DOHH2 (cell line): Measurements from ENCODE around the gene CHRM5.
A peak's percentile ranks its signal among the peaks of the same experiment; 100 is the strongest.
"Not testable (repeated sequence)": the region's sequence is repeated elsewhere in the genome, so short reads cannot be mapped to it uniquely, and the experiment has no call there.

Experiments
- H3F3A ChIP-seq: fragments of 200-600 bp; sonication (generic), shearing (Covaris generic); 2 replicates; pipeline ENCODE4 v1.6.0; 2016; ENCODE audit warnings: antibody characterized with exemption, mild to moderate bottlenecking; ENCODE audit not compliant: control insufficient read depth, insufficient read depth
- H3K27ac ChIP-seq: fragments of 200-600 bp; sonication (generic); 2 replicates; pipeline ENCODE4 v1.5.1; 2014; ENCODE audit warnings: low read depth, mild to moderate bottlenecking, low read length, moderate library complexity
- H3K27me3 ChIP-seq: fragments of 200-600 bp; sonication (generic); 2 replicates; pipeline ENCODE4 v1.6.1; 2014; ENCODE audit warnings: mild to moderate bottlenecking, low read length, mixed read lengths; ENCODE audit not compliant: control insufficient read depth
- H3K36me3 ChIP-seq: fragments of 200-600 bp; sonication (generic); 2 replicates; pipeline ENCODE4 v1.6.1; 2014; ENCODE audit warnings: mild to moderate bottlenecking, low read length, moderate library complexity, mixed read lengths; ENCODE audit not compliant: control insufficient read depth
- H3K4me1 ChIP-seq: fragments of 200-600 bp; sonication (generic); 2 replicates; pipeline ENCODE4 v1.6.1; 2014; ENCODE audit warnings: mild to moderate bottlenecking, low read length, mixed read lengths; ENCODE audit not compliant: control insufficient read depth
- H3K4me2 ChIP-seq: fragments of 200-600 bp; sonication (generic); 2 replicates; pipeline ENCODE4 v1.6.0; 2014; ENCODE audit warnings: mild to moderate bottlenecking, low read length, moderate library complexity
- H3K4me3 ChIP-seq: fragments of 200-600 bp; sonication (generic); 2 replicates; pipeline ENCODE4 v1.5.1; 2014; ENCODE audit warnings: mild to moderate bottlenecking, low read length, mixed read lengths
- H3K79me2 ChIP-seq: fragments of 200-600 bp; sonication (generic); 2 replicates; pipeline ENCODE4 v1.6.1; 2014; ENCODE audit warnings: mild to moderate bottlenecking, low read length, mixed read lengths; ENCODE audit not compliant: control insufficient read depth
- H3K9me2 ChIP-seq: fragments of 200-600 bp; sonication (generic); replicated peaks from 2 replicates; pipeline ENCODE4 v1.6.1; 2014; ENCODE audit warnings: mild to moderate bottlenecking, low read length, mixed read lengths; ENCODE audit not compliant: control insufficient read depth
- H3K9me3 ChIP-seq: fragments of 200-600 bp; sonication (generic); 2 replicates; pipeline ENCODE4 v1.6.1; 2014; ENCODE audit warnings: antibody characterized with exemption, low read length, mixed read lengths; ENCODE audit not compliant: control insufficient read depth, insufficient read depth
- H4K20me1 ChIP-seq: fragments of 200-600 bp; sonication (generic); 2 replicates; pipeline ENCODE4 v1.6.0; 2014; ENCODE audit warnings: low read depth, mild to moderate bottlenecking, antibody characterized with exemption, low read length, moderate library complexity; ENCODE audit not compliant: control insufficient read depth, insufficient read depth
- EZH2phosphoT487 ChIP-seq: fragments of 200-600 bp; sonication (generic); IDR thresholded peaks from 2 replicates; pipeline ENCODE4 v1.6.1; 2017; ENCODE audit warnings: borderline replicate concordance, mild to moderate bottlenecking, antibody characterized with exemption, low read length, moderate library complexity, mixed read lengths
- TF ChIP-seq, protein P1 (sequence below): fragments of 200-600 bp; sonication (generic); IDR thresholded peaks from one replicate; pipeline ENCODE4 v1.5.1; 2014; ENCODE audit warnings: antibody characterized with exemption, mild to moderate bottlenecking, low read depth, low read length; ENCODE audit not compliant: poor library complexity, severe bottlenecking

CHRM5 gene

DNA sequence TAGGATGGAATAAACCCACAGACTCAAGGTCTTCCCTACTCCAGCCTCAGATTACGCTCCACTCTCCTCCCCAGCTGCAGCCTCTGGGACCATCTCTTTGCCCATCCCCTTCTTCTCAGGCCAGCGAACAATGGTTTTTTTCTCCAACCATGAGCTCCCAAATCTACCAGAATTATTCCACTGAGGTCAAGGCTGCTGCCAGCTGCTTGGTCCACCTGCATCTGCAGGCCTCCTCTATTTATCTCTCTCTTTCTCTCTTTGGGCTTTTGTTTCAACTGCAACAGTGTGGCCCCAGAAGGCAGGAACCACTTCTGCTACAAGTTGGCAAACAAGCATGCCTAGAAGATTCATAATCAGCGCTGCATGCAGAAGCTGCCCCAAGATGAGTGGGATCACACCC is 19.1 kb downstream of the CHRM5 start:
- Histone ChIP-seq H3K4me1 (no peaks in the 10 kb centered on the region), H3K4me3 (no peak overlapping the region), H3F3A (no peaks in the 10 kb centered on the region), H3K4me2 (no peak overlapping the region), H3K9me2 (no peaks in the 10 kb centered on the region), H3K36me3 (no peaks in the 10 kb centered on the region), H4K20me1 (no peaks in the 10 kb centered on the region), H3K79me2 (no peaks in the 10 kb centered on the region), H3K9me3 (no peaks in the 10 kb centered on the region), H3K27ac (no peak overlapping the region), H3K27me3 (no peaks in the 10 kb centered on the region)
- no peak for TF ChIP-seq EZH2phosphoT487

DNA sequence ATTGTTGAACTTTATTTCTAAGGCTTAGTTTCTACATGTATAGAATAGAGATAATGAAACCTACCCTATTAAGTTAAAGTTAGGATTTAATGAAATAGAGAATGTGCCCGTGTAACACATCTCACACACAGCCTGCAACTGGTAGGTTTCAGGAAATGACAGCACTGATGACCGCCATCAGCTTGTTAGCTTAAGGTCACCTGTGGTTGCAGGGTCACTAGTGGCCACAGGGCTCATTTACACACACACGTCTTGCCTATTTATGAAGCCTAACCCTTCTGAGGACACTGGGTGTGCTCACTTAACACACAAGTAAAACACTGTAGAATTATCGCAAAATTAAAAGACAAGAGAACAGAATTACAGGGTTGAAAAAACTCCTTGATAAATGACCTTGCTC is 20.1 kb downstream of the CHRM5 start:
- Histone ChIP-seq H3K9me2 (no peaks in the 10 kb centered on the region), H3K4me2 (no peak overlapping the region)
- TF ChIP-seq EZH2phosphoT487: no peak
- TF ChIP-seq, protein P1, sequence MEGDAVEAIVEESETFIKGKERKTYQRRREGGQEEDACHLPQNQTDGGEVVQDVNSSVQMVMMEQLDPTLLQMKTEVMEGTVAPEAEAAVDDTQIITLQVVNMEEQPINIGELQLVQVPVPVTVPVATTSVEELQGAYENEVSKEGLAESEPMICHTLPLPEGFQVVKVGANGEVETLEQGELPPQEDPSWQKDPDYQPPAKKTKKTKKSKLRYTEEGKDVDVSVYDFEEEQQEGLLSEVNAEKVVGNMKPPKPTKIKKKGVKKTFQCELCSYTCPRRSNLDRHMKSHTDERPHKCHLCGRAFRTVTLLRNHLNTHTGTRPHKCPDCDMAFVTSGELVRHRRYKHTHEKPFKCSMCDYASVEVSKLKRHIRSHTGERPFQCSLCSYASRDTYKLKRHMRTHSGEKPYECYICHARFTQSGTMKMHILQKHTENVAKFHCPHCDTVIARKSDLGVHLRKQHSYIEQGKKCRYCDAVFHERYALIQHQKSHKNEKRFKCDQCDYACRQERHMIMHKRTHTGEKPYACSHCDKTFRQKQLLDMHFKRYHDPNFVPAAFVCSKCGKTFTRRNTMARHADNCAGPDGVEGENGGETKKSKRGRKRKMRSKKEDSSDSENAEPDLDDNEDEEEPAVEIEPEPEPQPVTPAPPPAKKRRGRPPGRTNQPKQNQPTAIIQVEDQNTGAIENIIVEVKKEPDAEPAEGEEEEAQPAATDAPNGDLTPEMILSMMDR: no peak

DNA sequence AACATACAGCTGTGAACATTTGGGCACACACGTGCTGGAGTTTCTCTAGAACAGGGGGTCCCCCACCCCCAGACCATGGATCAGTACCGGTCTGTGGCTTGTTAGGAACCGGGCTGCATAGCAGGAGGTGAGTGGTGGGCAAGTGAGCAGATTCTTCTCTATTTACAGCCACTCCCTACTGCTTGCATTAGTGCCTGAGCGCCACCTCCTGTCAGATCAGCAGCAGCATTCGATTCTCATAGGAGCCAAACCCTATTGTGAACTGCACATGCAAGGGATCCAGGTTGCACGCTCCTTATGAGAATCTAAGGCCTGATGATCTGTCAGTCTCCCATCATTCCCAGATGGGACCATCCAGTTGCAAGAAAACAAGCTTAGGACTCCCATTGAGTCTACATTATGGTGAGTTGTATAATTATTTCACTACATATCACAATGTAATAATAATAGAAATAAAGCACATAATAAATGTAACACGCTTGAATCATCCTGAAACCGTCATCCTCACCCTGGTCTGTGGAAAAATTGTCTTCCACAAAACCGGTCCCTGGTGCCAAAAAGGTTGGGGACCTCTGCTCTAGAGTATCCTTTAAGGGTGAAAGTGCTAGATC is 25.8 kb downstream of the CHRM5 start:
- no peak overlapping the region for H3K4me3 ChIP-seq
- TF ChIP-seq EZH2phosphoT487: no peak
- TF ChIP-seq, protein P1: peak; percentile 64

More for the DNA sequence above, 20.1 kb downstream of the CHRM5 start:
- H3K36me3 ChIP-seq: no peaks in the 10 kb centered on the region
- no peaks in the 10 kb centered on the region for H3K9me3 ChIP-seq
- H4K20me1 ChIP-seq: no peaks in the 10 kb centered on the region
- no peak overlapping the region for H3K4me3 ChIP-seq
- H3K79me2 ChIP-seq: no peaks in the 10 kb centered on the region
- H3F3A ChIP-seq: no peaks in the 10 kb centered on the region
- no peaks in the 10 kb centered on the region for H3K4me1 ChIP-seq
- H3K27ac ChIP-seq: no peak overlapping the region
- no peaks in the 10 kb centered on the region for H3K27me3 ChIP-seq

DNA sequence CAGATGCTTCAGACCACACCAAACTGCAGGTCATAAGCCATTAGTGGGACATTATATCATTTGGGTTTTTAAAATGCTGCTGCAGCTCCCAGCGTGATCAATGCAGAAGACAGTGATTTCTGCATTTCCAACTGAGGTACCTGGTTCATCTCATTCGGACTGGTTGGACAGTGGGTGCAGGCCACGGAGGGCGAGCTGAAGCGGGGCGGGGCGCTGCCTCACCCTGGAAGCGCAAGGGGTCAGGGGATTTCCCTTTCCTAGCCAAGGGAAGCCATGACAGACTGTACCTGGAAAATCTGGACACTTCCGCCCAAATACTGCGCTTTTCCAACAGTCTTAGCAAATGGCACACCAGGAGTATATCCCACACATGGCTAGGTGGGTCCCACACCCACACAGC is 27.4 kb downstream of the CHRM5 start:
- not testable (repeated sequence) for H3K27me3 ChIP-seq, H3K27ac ChIP-seq, H3K4me3 ChIP-seq, H3K36me3 ChIP-seq, H3K9me2 ChIP-seq, H4K20me1 ChIP-seq, H3K79me2 ChIP-seq, H3K4me1 ChIP-seq, H3K4me2 ChIP-seq, H3F3A ChIP-seq, H3K9me3 ChIP-seq

More for the DNA sequence above, 25.8 kb downstream of the CHRM5 start:
- Histone ChIP-seq H3K27me3 (no peaks in the 10 kb centered on the region), H3K9me3 (no peaks in the 10 kb centered on the region), H3K36me3 (no peaks in the 10 kb centered on the region), H3K27ac (no peak overlapping the region), H3K79me2 (no peaks in the 10 kb centered on the region), H3K4me2 (no peak overlapping the region), H3K4me1 (no peaks in the 10 kb centered on the region), H3F3A (no peaks in the 10 kb centered on the region), H4K20me1 (no peaks in the 10 kb centered on the region), H3K9me2 (no peaks in the 10 kb centered on the region)
